Measurements from ENCODE around the gene RHBDL1. TPM values are rescaled to one million over a fixed set of nuclear protein-coding genes. Genes with fewer than 3 reads are reported as not detected.
A peak's percentile ranks its signal among the peaks of the same experiment; 100 is the strongest.

Gene RHBDL1
- total and polyA plus RNA-seq, 9 of the 15 experiments (the other 6 are each of a cell fraction or from before 2014, with no cell fraction given) = 0.03 to 5.6 (median 1.3) TPM; not detected in 1

GRCh38 chr16:631808-632358 lies 43.6 kb upstream of the RHBDL1 start:
- ChIA-PET CTCF (ENCODE audit: low intra/inter-chr PET ratio) (no interaction called here), POLR2A (interaction anchor here (0.9 kb wide), 1 partner anchor 43 kb away, joined by 3 read pairs; no protein-coding TSS in a partner anchor)
- intact Hi-C loops (cut with micrococcal nuclease) = no loop called here
- H3K9me1 ChIP-seq (ENCODE audit: control insufficient read depth, insufficient read depth, low read length) = no peaks in the 10 kb centered on the region
- whole genome bisulfite sequencing (ENCODE audit: insufficient coverage, low coverage, missing lambda C conversion rate) = 73% methylated on average over 5 of the region's 9 CpGs
- no peaks in the 10 kb centered on the region for H4K20me1 ChIP-seq (replicated peaks; ENCODE audit: control insufficient read depth, insufficient read depth, low read length)
- TF ChIP-seq ZNF263 (CRISPR knock-in tag; IDR thresholded peaks at IDR 0.05; ENCODE audit: borderline replicate concordance) = 0 out of 2 replicates have a peak, but pooled peaks have one; percentile 38
- peak; percentile 46; the same call in 1 of the 2 replicates for TF ChIP-seq POLR2A (conservative IDR thresholded peaks at IDR 0.05)
- TF ChIP-seq, protein P1, sequence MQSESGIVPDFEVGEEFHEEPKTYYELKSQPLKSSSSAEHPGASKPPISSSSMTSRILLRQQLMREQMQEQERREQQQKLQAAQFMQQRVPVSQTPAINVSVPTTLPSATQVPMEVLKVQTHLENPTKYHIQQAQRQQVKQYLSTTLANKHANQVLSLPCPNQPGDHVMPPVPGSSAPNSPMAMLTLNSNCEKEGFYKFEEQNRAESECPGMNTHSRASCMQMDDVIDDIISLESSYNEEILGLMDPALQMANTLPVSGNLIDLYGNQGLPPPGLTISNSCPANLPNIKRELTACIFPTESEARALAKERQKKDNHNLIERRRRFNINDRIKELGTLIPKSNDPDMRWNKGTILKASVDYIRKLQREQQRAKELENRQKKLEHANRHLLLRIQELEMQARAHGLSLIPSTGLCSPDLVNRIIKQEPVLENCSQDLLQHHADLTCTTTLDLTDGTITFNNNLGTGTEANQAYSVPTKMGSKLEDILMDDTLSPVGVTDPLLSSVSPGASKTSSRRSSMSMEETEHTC (IDR thresholded peaks at IDR 0.05) = no peak
- peaks cover 18% of the 10 kb centered on the region for H3K79me2 ChIP-seq (ENCODE audit: control insufficient read depth, insufficient read depth, low read length)
- H2AFZ ChIP-seq (ENCODE audit: low read depth, low read length) = no peak overlapping the region
- ATAC-seq (no peak), FAIRE-seq (peak; percentile 35), DNase-seq (ENCODE audit: extremely low read depth in 1 of 4, low spot score in 3 of 4) (no peak)
- H3K36me3 ChIP-seq (ENCODE audit: control insufficient read depth, insufficient read depth, low read length) = peaks cover 40% of the 10 kb centered on the region; the same call in 1 of the 3 replicates
- H3K9me3 ChIP-seq (replicated peaks; ENCODE audit: control insufficient read depth, insufficient read depth, low read depth, low read length) = no peaks in the 10 kb centered on the region
- no TSS peak for BruUV-seq (replicated peaks)
- H3K4me3 ChIP-seq = no peak overlapping the region
- H3K4me2 ChIP-seq (ENCODE audit: insufficient read depth, low read length) = no peak overlapping the region
- H3K4me1 ChIP-seq (replicated peaks in 1 of 2; ENCODE audit: control insufficient read depth in 2 of 2, insufficient read depth in 2 of 2, low read length in 2 of 2) = peaks cover 24 to 96% of the 10 kb centered on the region in 2 experiments
- no peak overlapping the region for H3K9ac ChIP-seq (ENCODE audit: insufficient read depth in 1 of 2, low read depth in 2 of 2, low read length in 2 of 2)
- H3K27ac ChIP-seq (ENCODE audit: extremely low read depth, low read depth, low read length) = no peak overlapping the region
- H3K27me3 ChIP-seq (ENCODE audit: control insufficient read depth in 2 of 2, insufficient read depth in 2 of 2, low read length in 2 of 2) = no peaks in the 10 kb centered on the region
- in situ Hi-C loops (cut with MboI) = no loop called here

Data from K562 (cell line).